Measurements from ENCODE around the gene GGTLC1. TPM values are rescaled to one million over a fixed set of nuclear protein-coding genes. Genes with fewer than 3 reads are reported as not detected.

GGTLC1 gene
- total and polyA plus RNA-seq, 2 of the 8 experiments (the other 6 are each of a cell fraction or from before 2014, with no cell fraction given) = not detected

DNA sequence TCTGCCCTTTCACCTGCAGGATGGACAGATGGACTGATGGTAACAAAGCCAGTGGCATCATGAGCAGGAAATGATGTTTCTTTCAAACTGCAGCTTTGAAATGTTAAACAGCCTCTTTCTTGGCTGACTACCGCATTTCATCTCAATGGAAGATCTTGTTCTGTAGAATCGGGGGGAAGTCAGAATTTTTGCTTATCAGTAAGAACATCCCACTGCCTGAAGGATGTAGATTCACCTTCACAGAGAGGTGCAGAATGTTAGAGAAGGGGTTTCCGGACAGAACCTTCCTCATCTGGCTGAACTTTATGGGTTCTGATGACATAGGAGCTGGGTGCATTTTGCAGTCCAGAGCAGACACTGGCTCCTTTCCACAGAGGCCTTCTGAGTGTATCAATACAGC is 32.7 kb downstream of the GGTLC1 start:
- no peaks in the 10 kb centered on the region for H3K23me2 ChIP-seq (ENCODE audit: low read depth, low read length)
- no peak for DNase-seq (ENCODE audit: low read depth in 1 of 2, low spot score in 2 of 2)
- H3K27ac ChIP-seq (ENCODE audit: low read depth, low read length) = no peak overlapping the region
- H3K23ac ChIP-seq (ENCODE audit: insufficient read length) = no peak overlapping the region
- peaks cover 0 to 4% (median 2%) of the 10 kb centered on the region in 4 experiments; a peak in 3 of 7 replicates for H3K4me1 ChIP-seq (replicated peaks in 1 of 4; ENCODE audit: control insufficient read depth in 3 of 4, insufficient read depth in 4 of 4, low read length in 3 of 4)
- H4K8ac ChIP-seq (ENCODE audit: extremely low read depth, insufficient read depth, low read length) = no peak overlapping the region
- H3K4me2 ChIP-seq (ENCODE audit: insufficient read depth in 1 of 2, low read depth in 2 of 2, low read length in 2 of 2) = peak overlapping the region in 1 of 2 experiments; percentile 10; a peak in 1 of 4 replicates
- H3K4me3 ChIP-seq (ENCODE audit: extremely low read depth in 1 of 4, insufficient read depth in 2 of 4, low read depth in 3 of 4, low read length in 4 of 4) = no peak overlapping the region
- H3K9me3 ChIP-seq (ENCODE audit: insufficient read depth in 2 of 2, low read depth in 1 of 2, low read length in 1 of 2) = peaks cover 0 to under 1% of the 10 kb centered on the region in 2 experiments; a peak in 1 of 4 replicates
- H2BK15ac ChIP-seq (ENCODE audit: low read length) = no peak overlapping the region
- H2BK120ac ChIP-seq (replicated peaks; ENCODE audit: low read depth, low read length) = no peak overlapping the region
- no peaks in the 10 kb centered on the region; a peak in 1 of 7 replicates for H3K27me3 ChIP-seq (replicated peaks in 1 of 4; ENCODE audit: control insufficient read depth in 3 of 4, extremely low read depth in 1 of 4, insufficient read depth in 3 of 4, low read length in 3 of 4)
- POLR2A ChIA-PET (ENCODE audit: partially characterized antibody) = no interaction called here
- no peak overlapping the region for H3K18ac ChIP-seq (ENCODE audit: extremely low read depth, low read length)
- no peak for TF ChIP-seq HDAC2 (IDR thresholded peaks at IDR 0.05; ENCODE audit: borderline replicate concordance in 1 of 2, low read depth in 2 of 2, low read length in 2 of 2)
- no peak for TF ChIP-seq CHD2 (IDR thresholded peaks at IDR 0.05; ENCODE audit: low read length)
- no peak for TF ChIP-seq KDM1A (IDR thresholded peaks at IDR 0.05; ENCODE audit: borderline replicate concordance, low read length)
- no peak for TF ChIP-seq HDAC6 (IDR thresholded peaks at IDR 0.05; ENCODE audit: low read depth, low read length)
- TF ChIP-seq SRF (IDR thresholded peaks at IDR 0.05; ENCODE audit: low read depth, low read length) = no peak
- TF ChIP-seq KDM4A (IDR thresholded peaks at IDR 0.05; ENCODE audit: low read depth, low read length, severe bottlenecking) = no peak
- no peak for TF ChIP-seq SIX5 (IDR thresholded peaks at IDR 0.05; ENCODE audit: low read depth, low read length)
- TF ChIP-seq CREB1 (IDR thresholded peaks at IDR 0.05) = no peak
- no peak for TF ChIP-seq CEBPB (IDR thresholded peaks at IDR 0.05; ENCODE audit: low read depth, low read length)
- TF ChIP-seq SUZ12 (IDR thresholded peaks at IDR 0.05; ENCODE audit: low read length) = no peak
- no peak for TF ChIP-seq SAP30 (IDR thresholded peaks at IDR 0.05; ENCODE audit: insufficient read depth, insufficient replicate concordance, low read length)
- TF ChIP-seq, protein P1, sequence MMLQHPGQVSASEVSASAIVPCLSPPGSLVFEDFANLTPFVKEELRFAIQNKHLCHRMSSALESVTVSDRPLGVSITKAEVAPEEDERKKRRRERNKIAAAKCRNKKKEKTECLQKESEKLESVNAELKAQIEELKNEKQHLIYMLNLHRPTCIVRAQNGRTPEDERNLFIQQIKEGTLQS (IDR thresholded peaks at IDR 0.05; ENCODE audit: insufficient read depth, low read depth, low read length) = no peak
- no peak for TF ChIP-seq POLR2AphosphoS5 (IDR thresholded peaks at IDR 0.05; ENCODE audit: low read depth, low read length)
- TF ChIP-seq SP4 (IDR thresholded peaks at IDR 0.05; ENCODE audit: low read length) = no peak
- no peak for TF ChIP-seq YY1 (IDR thresholded peaks at IDR 0.05; ENCODE audit: low read depth, low read length)
- H2BK20ac ChIP-seq (ENCODE audit: low read length) = no peak overlapping the region
- no peak overlapping the region for H3K9ac ChIP-seq (replicated peaks in 1 of 4; ENCODE audit: extremely low read depth in 1 of 4, low read depth in 3 of 4, low read length in 3 of 4)
- no peak overlapping the region for H4K5ac ChIP-seq (ENCODE audit: insufficient read length, low read depth, low read length)
- H2AFZ ChIP-seq (ENCODE audit: low read length) = no peak overlapping the region; the same call in 1 of the 2 replicates
- CTCF ChIA-PET (ENCODE audit: partially characterized antibody) = interaction anchor here (2.8 kb wide), 1 partner anchor 18 kb away, joined by 8 read pairs; no protein-coding TSS in a partner anchor
- WGBS, 2 experiments (ENCODE audit: extremely low coverage in 1 of 2, insufficient coverage in 1 of 2, insufficient read length in 1 of 2, insufficient replicate concordance in 2 of 2, low coverage in 1 of 2, low lambda C conversion rate in 2 of 2, missing lambda C conversion rate in 1 of 2) = 50% methylated on average over 3 of the region's 3 CpGs; no CpG with 5 or more reads in 1 of the 2 experiments
- no peak overlapping the region for H2AK5ac ChIP-seq (ENCODE audit: low read depth, low read length)
- H2BK12ac ChIP-seq (ENCODE audit: low read depth, low read length) = no peak overlapping the region
- H3K79me1 ChIP-seq (ENCODE audit: low read depth, low read length) = no peaks in the 10 kb centered on the region
- no peaks in the 10 kb centered on the region for H3K36me3 ChIP-seq (ENCODE audit: control insufficient read depth in 2 of 4, insufficient read depth in 4 of 4, low read length in 3 of 4)
- no peak for FAIRE-seq
- no peak overlapping the region for H3K56ac ChIP-seq (replicated peaks; ENCODE audit: insufficient read length, low read depth, low read length)
- no peak overlapping the region for H2BK5ac ChIP-seq (ENCODE audit: low read depth, low read length)
- H4K20me1 ChIP-seq (replicated peaks in 1 of 2; ENCODE audit: control insufficient read depth in 1 of 2, insufficient read depth in 2 of 2, low read length in 2 of 2) = no peaks in the 10 kb centered on the region
- H3K79me2 ChIP-seq (ENCODE audit: control insufficient read depth in 1 of 2, insufficient read depth in 2 of 2, low read length in 2 of 2) = no peaks in the 10 kb centered on the region
- H4K91ac ChIP-seq (replicated peaks; ENCODE audit: insufficient read length, low read length) = no peak overlapping the region
- no peak overlapping the region for H3K4ac ChIP-seq (replicated peaks; ENCODE audit: insufficient read length, low read depth, low read length)
- no peak overlapping the region for H3K14ac ChIP-seq (ENCODE audit: insufficient read length)

Measured in H1 (cell line).